ENCODE measurements around the gene PRKAB1. TPM values are rescaled to one million over a fixed set of nuclear protein-coding genes. Genes with fewer than 3 reads are reported as not detected.

The PRKAB1 gene
- total RNA-seq, 1 experiment from 2014 or later = 36.3 TPM

DNA sequence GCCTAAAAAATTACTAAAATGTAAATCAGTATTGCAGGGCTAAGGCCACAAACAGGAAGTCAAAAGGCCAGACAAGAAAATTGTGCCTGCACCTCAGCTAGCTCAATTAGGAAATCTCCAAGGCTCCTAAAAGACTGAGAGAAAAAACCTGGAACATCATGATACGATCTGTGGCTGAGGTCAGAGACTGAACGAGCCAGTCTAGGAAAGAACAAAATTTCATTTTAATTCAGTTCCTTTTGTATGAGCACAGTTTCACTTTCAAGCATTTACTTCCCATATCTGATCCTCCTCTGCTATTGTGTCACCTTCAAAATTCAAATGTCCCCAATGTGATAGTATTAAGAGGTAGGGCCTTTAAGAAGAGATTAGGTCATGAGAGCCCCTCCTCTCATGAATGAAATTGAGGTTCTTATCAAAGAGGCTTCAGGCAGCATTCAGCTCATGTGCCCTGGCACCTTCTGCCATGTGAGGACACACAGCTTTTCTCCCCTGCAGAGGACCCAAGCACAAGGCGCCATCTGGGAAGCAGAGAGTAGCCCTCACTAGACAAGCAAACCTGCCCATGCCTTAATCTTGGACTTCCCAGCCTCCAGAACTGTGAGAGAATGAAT lies 14.8 kb downstream of the PRKAB1 start:
- H3K9me3 ChIP-seq (ENCODE audit: control insufficient read depth, insufficient read depth, low read depth, low read length) = no peaks in the 10 kb centered on the region

DNA sequence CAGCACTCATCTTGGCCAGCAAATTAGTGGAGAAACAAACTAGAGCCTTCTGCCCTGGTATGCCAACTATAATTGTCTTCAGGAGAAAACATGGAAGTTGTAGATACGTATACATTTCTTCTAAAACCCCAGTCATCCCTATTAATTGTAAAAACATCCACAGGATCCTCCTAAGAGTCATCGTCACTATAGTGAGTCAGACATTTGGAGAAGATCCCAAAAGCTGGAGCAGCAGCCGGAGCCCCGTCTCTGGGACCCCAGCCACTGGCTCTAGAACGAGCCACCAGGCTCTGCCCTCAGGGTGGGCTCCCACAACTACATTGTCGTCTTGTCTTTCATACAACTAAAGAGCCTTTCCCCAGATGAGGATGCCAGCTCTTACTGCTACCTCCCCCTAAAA lies 15.5 kb downstream of the PRKAB1 start:
- no TSS peak for BruUV-seq (replicated peaks)
- H3K4me3 ChIP-seq (ENCODE audit: low read depth in 2 of 2, low read length in 2 of 2) = no peak overlapping the region
- H3K27me3 ChIP-seq (ENCODE audit: control insufficient read depth, insufficient read depth, low read length) = no peaks in the 10 kb centered on the region
- ATAC-seq = no peak
- peaks cover 15% of the 10 kb centered on the region for H3K4me1 ChIP-seq (ENCODE audit: control insufficient read depth, insufficient read depth, low read length)
- no peaks in the 10 kb centered on the region for H3K9me3 ChIP-seq (ENCODE audit: control insufficient read depth, insufficient read depth, low read depth, low read length)
- peaks cover 10% of the 10 kb centered on the region; the same call in 1 of the 2 replicates for H3K36me3 ChIP-seq (ENCODE audit: control insufficient read depth, insufficient read depth, low read length)
- DNase-seq (ENCODE audit: low read depth, low spot score) = no peak
- CTCF ChIA-PET = no interaction called here
- in situ Hi-C loops (cut with HindIII; ENCODE audit: low pct_unique_long_range_greater_than_20kb, low sequenced_read_pairs) = no loop called here
- TF ChIP-seq REST (IDR thresholded peaks at IDR 0.05; ENCODE audit: insufficient read depth in 1 of 2, low read depth in 2 of 2, low read length in 1 of 2) (no peak), POLR2AphosphoS5 (IDR thresholded peaks at IDR 0.05; ENCODE audit: low read depth, low read length) (no peak), TCF7L2 (IDR thresholded peaks at IDR 0.05; ENCODE audit: low read depth, low read length) (no peak), SIN3A (IDR thresholded peaks at IDR 0.05; ENCODE audit: borderline replicate concordance, insufficient read depth, low read depth, low read length) (no peak), CTCF (IDR thresholded peaks at IDR 0.05) (no peak)
- peak overlapping the region; percentile 29; the same call in 1 of the 2 replicates for H3K27ac ChIP-seq (ENCODE audit: low read length)
- intact Hi-C loops (cut with micrococcal nuclease; ENCODE audit: unreplicated experiment) = no loop called here
- POLR2A ChIA-PET = no interaction called here

More for the DNA sequence above, 14.8 kb downstream of the PRKAB1 start:
- Histone ChIP-seq H3K27ac (ENCODE audit: low read length) (peak overlapping the region; percentile 15; the same call in 1 of the 2 replicates), H3K36me3 (ENCODE audit: control insufficient read depth, insufficient read depth, low read length) (peaks cover 12% of the 10 kb centered on the region; the same call in 1 of the 2 replicates), H3K4me1 (ENCODE audit: control insufficient read depth, insufficient read depth, low read length) (peaks cover 15% of the 10 kb centered on the region), H3K27me3 (ENCODE audit: control insufficient read depth, insufficient read depth, low read length) (no peaks in the 10 kb centered on the region), H3K4me3 (ENCODE audit: low read depth in 2 of 2, low read length in 2 of 2) (no peak overlapping the region)
- BruUV-seq (replicated peaks) = no TSS peak
- no peak for TF ChIP-seq CTCF (IDR thresholded peaks at IDR 0.05)
- TF ChIP-seq SIN3A (IDR thresholded peaks at IDR 0.05; ENCODE audit: borderline replicate concordance, insufficient read depth, low read depth, low read length) = no peak
- no peak for TF ChIP-seq REST (IDR thresholded peaks at IDR 0.05; ENCODE audit: insufficient read depth in 1 of 2, low read depth in 2 of 2, low read length in 1 of 2)
- TF ChIP-seq TCF7L2 (IDR thresholded peaks at IDR 0.05; ENCODE audit: low read depth, low read length) = no peak
- TF ChIP-seq POLR2AphosphoS5 (IDR thresholded peaks at IDR 0.05; ENCODE audit: low read depth, low read length) = no peak
- ChIA-PET CTCF (no interaction called here), POLR2A (no interaction called here)
- ATAC-seq (no peak), DNase-seq (ENCODE audit: low read depth, low spot score) (no peak)
- intact Hi-C loops (cut with micrococcal nuclease; ENCODE audit: unreplicated experiment) (no loop called here), in situ Hi-C loops (cut with HindIII; ENCODE audit: low pct_unique_long_range_greater_than_20kb, low sequenced_read_pairs) (no loop called here)

All from Panc1 (cell line).